B cell (primary cell): Measurements from ENCODE around the gene RCAN3. TPM values are rescaled to one million over a fixed set of nuclear protein-coding genes. Genes with fewer than 3 reads are reported as not detected.

Experiments used
- ATAC-seq: fragments of 200-7000 bp; cut with Tn5 transposase; one replicate; pipeline ENCODE4 v1.10.0; 2021; ENCODE audit warnings: low read depth, mild to moderate bottlenecking, moderate number of reproducible peaks, moderate library complexity
- CTCF ChIA-PET: fragments of 350-600 bp; sonication (Branson Sonifier 250); formaldehyde crosslinking; loops from one replicate; lab custom pipeline; 2021; ENCODE audit warnings: antibody characterized with exemption, inconsistent platforms; lab: Charles Lee
- POLR2A ChIA-PET: fragments of 350-600 bp; sonication (Branson Sonifier 250); formaldehyde crosslinking; loops from one replicate; lab custom pipeline; 2021; ENCODE audit warnings: antibody characterized with exemption; lab: Charles Lee
- DNase-seq: peaks from one replicate; pipeline ENCODE4 v3.0.0; 2013
- H2AFZ ChIP-seq: 2 replicates; pipeline ENCODE4 v1.6.1; 2012; ENCODE audit warnings: mild to moderate bottlenecking, low read depth, low read length; ENCODE audit not compliant: insufficient read depth, poor library complexity, severe bottlenecking
- H3K27ac ChIP-seq, 2 donors: 1 replicate in 1 of 2; 2 replicates in 1 of 2; pipeline ENCODE4 v1.5.1; 2012 to 2013; ENCODE audit warnings: low read length in 2 of 2, mild to moderate bottlenecking in 2 of 2, moderate library complexity in 1 of 2
- H3K27me3 ChIP-seq, 4 experiments: fragments of 200-600 bp in 1 of 4; sonication (generic) in 1 of 4; replicated peaks in 1 of 4; 1 replicate in 2 of 4; 2 replicates in 2 of 4; pipeline versions ENCODE4 v1.6.1 to v1.7.0; 2013 to 2016; ENCODE audit warnings: low read length in 3 of 4, mild to moderate bottlenecking in 2 of 4, mixed read lengths in 1 of 4, moderate library complexity in 1 of 4; ENCODE audit not compliant: insufficient read depth in 4 of 4, control insufficient read depth in 3 of 4; ENCODE audit errors: control extremely low read depth in 1 of 4
- H3K36me3 ChIP-seq, 2 experiments: replicated peaks in 1 of 2; 1 replicate in 1 of 2; 2 replicates in 1 of 2; pipeline versions ENCODE4 v1.6.1 to v1.7.1; 2013; ENCODE audit warnings: low read length in 1 of 2; ENCODE audit not compliant: insufficient read depth in 2 of 2, control insufficient read depth in 1 of 2; ENCODE audit errors: control extremely low read depth in 1 of 2, extremely low read depth in 1 of 2
- H3K4me1 ChIP-seq, 2 donors: fragments of 200-600 bp in 1 of 2; sonication (generic) in 1 of 2; 1 replicate in 1 of 2; 2 replicates in 1 of 2; pipeline versions ENCODE4 v1.5.1 to v1.6.1; 2013 to 2017; ENCODE audit warnings: low read length in 2 of 2; ENCODE audit not compliant: control insufficient read depth in 2 of 2, insufficient read depth in 2 of 2
- H3K4me2 ChIP-seq: replicated peaks from 2 replicates; pipeline ENCODE3; 2012; ENCODE audit warnings: mild to moderate bottlenecking, low read depth, low read length; ENCODE audit not compliant: poor library complexity, severe bottlenecking
- H3K4me3 ChIP-seq, 5 experiments: fragments of 200-600 bp in 1 of 5; sonication (generic) in 1 of 5; 1 replicate in 3 of 5; 2 replicates in 2 of 5; pipeline versions ENCODE4 v1.5.1 to v1.7.0; 2011 to 2016; ENCODE audit warnings: low read length in 4 of 5, mild to moderate bottlenecking in 4 of 5, low read depth in 2 of 5, control low read depth in 1 of 5, moderate library complexity in 1 of 5; ENCODE audit not compliant: insufficient read depth in 1 of 5; ENCODE audit errors: control extremely low read depth in 1 of 5, extremely low read depth in 1 of 5
- H3K79me2 ChIP-seq: fragments of 200-600 bp; sonication (generic); one replicate; pipeline ENCODE4 v1.6.0; 2016; ENCODE audit warnings: low read length; ENCODE audit not compliant: control insufficient read depth, insufficient read depth
- H3K9ac ChIP-seq: fragments of 200-600 bp; sonication (generic); 2 replicates; pipeline ENCODE4 v1.6.1; 2017; ENCODE audit warnings: mild to moderate bottlenecking, low read length, moderate library complexity
- H3K9me3 ChIP-seq, 3 donors: one replicate each; pipeline versions ENCODE4 v1.6.1 to v1.7.1; 2013; ENCODE audit warnings: low read length in 2 of 3; ENCODE audit not compliant: control insufficient read depth in 2 of 3, insufficient read depth in 1 of 3; ENCODE audit errors: control extremely low read depth in 1 of 3
- H4K20me1 ChIP-seq: 2 replicates; pipeline ENCODE4 v1.6.0; 2012; ENCODE audit warnings: mild to moderate bottlenecking, low read length; ENCODE audit not compliant: insufficient read depth, control insufficient read depth, poor library complexity, severe bottlenecking
- H3K27ac Mint-ChIP-seq: one replicate; pipeline ENCODE4 v1.8.0; 2021; ENCODE audit warnings: mixed read lengths
- H3K27me3 Mint-ChIP-seq: one replicate; pipeline ENCODE4 v1.8.0; 2021; ENCODE audit warnings: mixed read lengths
- H3K4me1 Mint-ChIP-seq: one replicate; pipeline ENCODE4 v1.8.0; 2021; ENCODE audit warnings: mixed read lengths
- H3K4me3 Mint-ChIP-seq: one replicate; pipeline ENCODE4 v1.8.0; 2021; ENCODE audit warnings: mixed read lengths
- H3K9me3 Mint-ChIP-seq: one replicate; pipeline ENCODE4 v1.8.0; 2022; ENCODE audit warnings: mixed read lengths; ENCODE audit not compliant: insufficient read depth
- EZH2 ChIP-seq: IDR thresholded peaks from 2 replicates; pipeline ENCODE4 v1.6.1; 2012; ENCODE audit warnings: borderline replicate concordance, low read depth, mild to moderate bottlenecking, moderate library complexity, low read length; ENCODE audit not compliant: insufficient read depth, poor library complexity, severe bottlenecking
- WGBS: methylation state at CpG from one replicate; pipeline ENCODE4 v1.1.5; 2013; ENCODE audit warnings: missing lambda C conversion rate; ENCODE audit not compliant: insufficient coverage; 5-methylcytosine and 5-hydroxymethylcytosine counted together
- intact Hi-C: fragments of 100-400 bp; cut with micrococcal nuclease; formaldehyde crosslinking; loops from one replicate; pipeline ENCODE4 v1.10.0; 2022
- polyA plus RNA-seq: library from polyadenylated mRNA; depleted of rRNA; stranded (reverse); fragments of >200 nt; gene quantifications from 2 replicates; pipeline ENCODE4 v1.2.3, GENCODE V29; 2012
- total RNA-seq, 2 donors: library from RNA; stranded (reverse); fragments of 120-200 nt in 1 of 2; gene quantifications; 1 replicate in 1 of 2; 2 replicates in 1 of 2; pipeline versions ENCODE4 v1.2.3 to v1.2.4, GENCODE V29; 2013 to 2022
- TF ChIP-seq, protein P1 (sequence below): fragments of 200-600 bp; IDR thresholded peaks from one replicate; pipeline ENCODE4 v1.8.0; 2022; ENCODE audit warnings: antibody characterized with exemption, mild to moderate bottlenecking

The RCAN3 gene
- total and polyA plus RNA-seq, 2 donors (not counting 1 experiment from before 2014, with no cell fraction given): 19.3 to 37.3 TPM

DNA sequence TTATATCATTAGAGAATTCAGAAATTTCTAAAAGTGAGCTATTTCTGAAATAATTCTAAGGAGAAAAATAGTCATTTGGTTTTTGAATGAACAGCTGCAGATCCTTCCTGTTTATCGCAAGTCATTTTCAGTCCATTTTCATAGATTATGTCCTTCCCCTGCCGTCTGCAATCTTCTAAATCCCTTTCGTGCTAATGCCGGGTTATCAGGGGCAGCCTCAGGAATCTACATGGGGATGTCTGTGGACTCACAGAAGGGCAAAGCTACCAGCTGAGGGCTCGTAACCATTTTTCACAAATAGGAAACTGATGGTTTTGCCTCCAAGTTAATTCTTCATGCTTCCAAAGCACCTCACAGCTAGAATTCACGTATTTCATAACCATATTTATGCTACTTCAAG lies 23.0 kb downstream of the RCAN3 start:
- ChIA-PET CTCF (interaction anchor here (1.1 to 3.6 kb wide), 9 partner anchors 8 to 454 kb away, joined by 3 to 30 read pairs (median 6); partner anchors contain the start of genes NIPAL3 and RCAN3), POLR2A (interaction anchor here (0.6 kb wide), 2 partner anchors 9 to 95 kb away, joined by 3 to 4 read pairs; no protein-coding TSS in a partner anchor)
- DNase-seq (no peak), ATAC-seq (no peak)
- no peak overlapping the region for H3K9ac ChIP-seq
- TF ChIP-seq EZH2: no peak
- TF ChIP-seq, protein P1, sequence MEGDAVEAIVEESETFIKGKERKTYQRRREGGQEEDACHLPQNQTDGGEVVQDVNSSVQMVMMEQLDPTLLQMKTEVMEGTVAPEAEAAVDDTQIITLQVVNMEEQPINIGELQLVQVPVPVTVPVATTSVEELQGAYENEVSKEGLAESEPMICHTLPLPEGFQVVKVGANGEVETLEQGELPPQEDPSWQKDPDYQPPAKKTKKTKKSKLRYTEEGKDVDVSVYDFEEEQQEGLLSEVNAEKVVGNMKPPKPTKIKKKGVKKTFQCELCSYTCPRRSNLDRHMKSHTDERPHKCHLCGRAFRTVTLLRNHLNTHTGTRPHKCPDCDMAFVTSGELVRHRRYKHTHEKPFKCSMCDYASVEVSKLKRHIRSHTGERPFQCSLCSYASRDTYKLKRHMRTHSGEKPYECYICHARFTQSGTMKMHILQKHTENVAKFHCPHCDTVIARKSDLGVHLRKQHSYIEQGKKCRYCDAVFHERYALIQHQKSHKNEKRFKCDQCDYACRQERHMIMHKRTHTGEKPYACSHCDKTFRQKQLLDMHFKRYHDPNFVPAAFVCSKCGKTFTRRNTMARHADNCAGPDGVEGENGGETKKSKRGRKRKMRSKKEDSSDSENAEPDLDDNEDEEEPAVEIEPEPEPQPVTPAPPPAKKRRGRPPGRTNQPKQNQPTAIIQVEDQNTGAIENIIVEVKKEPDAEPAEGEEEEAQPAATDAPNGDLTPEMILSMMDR: no peak
- peaks cover 52% of the 10 kb centered on the region for H3K79me2 ChIP-seq
- H3K4me3 ChIP-seq: no peak overlapping the region
- H2AFZ ChIP-seq: no peak overlapping the region
- H4K20me1 ChIP-seq: peaks cover 15% of the 10 kb centered on the region
- no peaks in the 10 kb centered on the region for H3K9me3 Mint-ChIP-seq
- H3K4me3 Mint-ChIP-seq: no peak overlapping the region
- no peak overlapping the region for H3K27ac ChIP-seq
- 97% methylated on average over 5 of the region's 6 CpGs for WGBS
- H3K36me3 ChIP-seq: peaks cover 2 to 9% of the 10 kb centered on the region in 2 experiments
- H3K27me3 ChIP-seq: no peaks in the 10 kb centered on the region
- intact Hi-C loops: loop anchor here (2.0 kb wide), 1 partner anchor 111 kb away; the partner anchor contains the start of gene NIPAL3
- no peak overlapping the region for H3K27ac Mint-ChIP-seq
- H3K4me1 ChIP-seq: no peaks in the 10 kb centered on the region
- peaks cover 3% of the 10 kb centered on the region for H3K4me1 Mint-ChIP-seq
- no peaks in the 10 kb centered on the region for H3K9me3 ChIP-seq
- no peak overlapping the region for H3K4me2 ChIP-seq
- H3K27me3 Mint-ChIP-seq: no peaks in the 10 kb centered on the region

DNA sequence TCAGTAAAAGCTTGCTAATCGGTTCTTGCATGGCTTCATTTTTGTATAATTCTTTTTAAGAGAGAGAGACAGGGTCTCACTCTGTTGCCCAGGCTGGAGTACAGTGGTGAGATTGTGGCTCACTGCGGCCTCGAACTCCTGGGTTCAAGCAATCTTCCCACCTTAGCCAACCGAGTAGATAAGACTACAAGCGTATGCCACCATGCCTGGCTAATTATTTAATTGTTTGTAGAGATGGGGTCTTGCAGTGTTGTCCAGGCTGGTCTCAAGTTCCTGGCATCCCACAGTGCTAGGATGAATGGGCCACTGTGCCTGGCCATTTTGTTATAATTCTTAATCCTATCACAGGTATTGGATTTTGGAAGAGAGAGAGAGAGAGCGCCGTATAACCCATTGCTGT lies 23.4 kb downstream of the RCAN3 start:
- no peaks in the 10 kb centered on the region for H3K9me3 ChIP-seq
- no peak for ATAC-seq
- H3K4me1 ChIP-seq: no peaks in the 10 kb centered on the region
- no peak for TF ChIP-seq EZH2
- TF ChIP-seq, protein P1: no peak
- intact Hi-C loops: loop anchor here (2.0 kb wide), 1 partner anchor 111 kb away; the partner anchor contains the start of gene NIPAL3
- DNase-seq: no peak
- H3K27ac ChIP-seq: no peak overlapping the region
- ChIA-PET CTCF (interaction anchor here (0.8 to 3.6 kb wide), 14 partner anchors 8 to 455 kb away, joined by 3 to 30 read pairs (median 4); partner anchors contain the start of genes NIPAL3 and RCAN3), POLR2A (interaction anchor here (0.6 to 0.7 kb wide), 2 partner anchors 44 to 96 kb away, joined by 3 to 4 read pairs; no protein-coding TSS in a partner anchor)
- H3K9ac ChIP-seq: no peak overlapping the region
- peaks cover 52% of the 10 kb centered on the region for H3K79me2 ChIP-seq
- WGBS: 100% methylated on average over 1 of the region's 7 CpGs
- H3K36me3 ChIP-seq: peaks cover 2 to 9% of the 10 kb centered on the region in 2 experiments
- H3K27me3 ChIP-seq: no peaks in the 10 kb centered on the region
- Mint-ChIP-seq H3K9me3 (no peaks in the 10 kb centered on the region), H3K27ac (no peak overlapping the region), H3K4me1 (peaks cover 3% of the 10 kb centered on the region), H3K27me3 (no peaks in the 10 kb centered on the region), H3K4me3 (no peak overlapping the region)
- H3K4me3 ChIP-seq: no peak overlapping the region
- H3K4me2 ChIP-seq: no peak overlapping the region
- H2AFZ ChIP-seq: no peak overlapping the region
- H4K20me1 ChIP-seq: peaks cover 15% of the 10 kb centered on the region
